GM18511 (cell line): ENCODE results near the gene SWAP70.
A peak's percentile ranks its signal among the peaks of the same experiment; 100 is the strongest.
"Not testable (repeated sequence)": the region's sequence is repeated elsewhere in the genome, so short reads cannot be mapped to it uniquely, and the experiment has no call there.

Experiments used
- ATAC-seq: cut with Tn5 transposase; IDR thresholded peaks from one replicate; pipeline ENCODE4 v1.9.1; 2021; ENCODE audit warnings: mild to moderate bottlenecking, moderate library complexity; ENCODE audit not compliant: unreplicated experiment

The SWAP70 gene

DNA sequence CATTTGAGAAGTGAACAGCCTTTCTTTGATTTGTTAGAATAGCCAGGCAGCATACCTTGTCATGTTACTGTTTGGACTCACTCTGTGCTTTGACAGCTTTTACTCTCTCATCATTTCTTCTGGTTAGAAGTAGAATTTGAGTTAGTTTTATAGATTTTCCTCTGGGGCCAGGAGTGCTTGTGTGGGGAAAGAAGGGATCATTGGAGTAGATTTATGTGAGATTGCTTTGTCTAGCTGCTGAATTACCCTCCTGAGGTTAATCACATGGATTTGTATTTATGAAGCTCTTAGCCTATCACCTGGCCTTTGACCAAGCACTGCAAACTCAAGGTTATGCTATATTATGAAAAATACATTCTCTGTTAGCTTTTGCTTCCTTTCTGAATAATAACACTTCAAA lies 54.3 kb downstream of the SWAP70 start:
- no peak for ATAC-seq

DNA sequence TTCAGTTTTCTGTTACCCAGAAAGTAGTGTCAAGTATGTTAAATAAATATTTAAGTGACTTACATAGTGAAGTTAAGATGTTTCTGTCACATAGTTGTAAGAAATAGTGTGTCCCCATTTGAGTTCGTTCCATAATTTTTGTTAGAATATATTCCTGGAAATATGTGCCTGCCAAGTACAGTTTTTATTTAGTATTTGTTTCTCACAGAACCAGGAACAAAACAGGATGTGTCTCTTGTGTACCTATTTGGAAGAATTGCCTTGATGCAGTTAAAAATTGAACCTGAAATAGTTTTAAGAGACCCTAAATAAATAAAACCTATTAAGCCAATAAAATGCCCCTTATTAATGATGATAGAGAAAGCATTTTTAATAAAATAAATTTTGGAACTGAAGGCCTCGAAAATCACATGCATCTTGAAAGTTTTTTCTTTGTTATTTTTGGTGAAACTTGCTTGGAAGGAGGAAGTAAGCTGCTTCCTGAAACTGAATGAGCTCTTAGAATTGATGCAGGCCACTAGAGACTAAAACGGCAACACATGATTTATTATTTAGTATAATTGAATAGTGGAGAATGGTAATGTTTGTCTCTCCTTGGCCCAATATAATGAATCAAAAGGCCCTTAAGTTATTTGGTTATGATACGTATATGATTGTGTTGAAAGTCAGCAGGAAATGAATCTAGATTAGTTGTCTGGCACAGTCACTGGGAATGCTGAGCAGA lies 55.9 kb downstream of the SWAP70 start:
- ATAC-seq, result no peak

DNA sequence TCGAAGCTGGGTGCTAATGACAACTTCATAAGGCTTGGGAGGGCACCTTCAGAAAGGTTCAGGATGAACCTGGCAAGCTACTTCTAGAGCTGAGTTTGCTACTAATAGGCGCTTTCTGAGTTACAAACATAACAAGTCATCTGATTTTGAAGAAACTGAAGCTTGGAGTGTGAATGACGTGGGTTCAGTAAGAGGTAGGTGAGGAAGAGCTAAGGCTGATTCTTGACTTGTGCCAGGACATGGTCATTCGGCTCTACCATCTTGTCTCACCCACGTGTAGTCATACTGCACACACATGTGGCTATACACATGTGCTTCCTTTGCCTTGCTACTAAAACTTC lies 56.4 kb downstream of the SWAP70 start:
- no peak for ATAC-seq

DNA sequence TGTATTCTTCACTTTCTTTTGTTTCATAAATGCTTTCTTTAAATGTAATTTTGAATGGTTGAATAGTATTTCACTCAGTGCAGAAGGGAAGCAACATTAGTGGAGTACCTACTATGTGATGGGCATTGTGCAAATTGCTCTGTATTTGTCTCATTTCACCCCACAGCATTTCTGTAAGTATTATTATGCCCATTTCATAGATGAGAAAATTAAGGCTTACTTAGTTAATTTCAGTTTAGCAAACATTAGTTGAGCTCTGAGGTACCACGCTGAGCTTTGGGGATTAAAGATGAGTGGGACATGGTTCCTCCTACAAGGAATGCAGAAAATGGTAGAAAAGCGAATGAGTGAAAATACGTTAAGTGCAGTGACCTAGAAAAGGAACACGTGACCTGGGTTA lies 58.1 kb downstream of the SWAP70 start:
- ATAC-seq, result no peak

DNA sequence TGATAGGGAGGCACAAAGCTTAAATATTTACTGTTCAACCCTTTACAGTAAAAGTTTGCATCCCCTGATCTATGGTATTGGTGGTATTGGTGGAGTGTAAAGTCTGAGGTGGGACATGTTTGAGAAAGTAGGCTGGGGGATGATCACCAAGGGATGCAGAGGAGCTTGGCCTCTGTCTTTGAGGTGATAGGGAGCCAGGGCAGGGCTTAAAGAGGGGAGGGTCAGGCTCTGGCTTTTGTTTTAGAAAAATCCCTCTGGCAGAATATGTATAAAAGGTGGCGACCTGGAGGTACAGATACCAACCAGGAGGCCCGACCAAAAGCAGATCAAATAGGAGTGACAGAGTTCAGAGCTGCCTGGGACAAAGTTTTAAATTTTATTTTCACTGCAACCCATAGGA lies 59.0 kb downstream of the SWAP70 start:
- no peak for ATAC-seq

DNA sequence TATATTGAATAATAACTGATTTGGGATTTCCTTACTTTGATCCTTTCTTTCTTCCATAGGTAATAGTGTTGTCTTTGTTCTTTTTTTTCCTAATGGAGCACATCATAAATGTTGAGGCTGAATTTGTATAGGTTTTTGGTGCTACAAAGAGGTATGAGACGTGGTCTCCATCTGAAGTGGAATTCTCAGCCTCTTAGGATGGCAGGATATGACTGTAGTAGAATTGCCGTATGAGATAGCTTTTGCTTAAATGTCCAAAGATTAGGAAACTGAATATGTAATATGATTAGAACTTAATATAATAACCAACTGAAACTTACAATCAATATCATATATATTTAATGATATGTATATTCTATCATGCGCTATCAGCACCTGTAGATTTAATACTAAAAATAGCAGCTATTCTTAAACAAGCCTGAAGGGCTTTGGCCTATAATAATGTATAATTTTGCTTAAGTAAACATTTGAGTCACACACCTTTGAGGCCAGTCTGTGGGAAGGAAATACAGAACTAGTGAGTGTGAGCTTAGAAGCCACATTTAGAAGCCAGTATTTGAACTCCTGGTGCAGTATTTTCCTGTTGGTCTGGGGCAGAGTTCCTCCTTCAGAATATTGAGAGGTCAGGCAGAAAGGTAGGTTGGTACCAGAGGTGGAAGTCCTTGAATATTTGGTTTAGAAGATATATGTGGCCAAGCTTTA lies 62.6 kb downstream of the SWAP70 start:
- no peak for ATAC-seq

DNA sequence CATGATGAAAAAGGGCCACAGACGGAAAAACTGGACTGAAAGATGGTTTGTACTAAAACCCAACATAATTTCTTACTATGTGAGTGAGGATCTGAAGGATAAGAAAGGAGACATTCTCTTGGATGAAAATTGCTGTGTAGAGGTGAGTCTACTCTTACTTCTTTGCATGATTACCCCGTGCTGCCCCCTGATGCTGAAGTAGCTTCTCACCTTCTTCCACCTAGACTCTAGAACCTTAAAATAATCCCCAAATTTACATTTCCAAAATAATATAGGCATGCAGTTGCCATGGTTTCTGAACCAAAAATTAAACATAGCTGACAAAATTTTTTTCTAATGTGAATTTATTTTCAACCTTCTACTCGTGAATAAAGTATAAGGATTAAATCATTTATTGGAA lies 64.2 kb downstream of the SWAP70 start:
- no peak for ATAC-seq

DNA sequence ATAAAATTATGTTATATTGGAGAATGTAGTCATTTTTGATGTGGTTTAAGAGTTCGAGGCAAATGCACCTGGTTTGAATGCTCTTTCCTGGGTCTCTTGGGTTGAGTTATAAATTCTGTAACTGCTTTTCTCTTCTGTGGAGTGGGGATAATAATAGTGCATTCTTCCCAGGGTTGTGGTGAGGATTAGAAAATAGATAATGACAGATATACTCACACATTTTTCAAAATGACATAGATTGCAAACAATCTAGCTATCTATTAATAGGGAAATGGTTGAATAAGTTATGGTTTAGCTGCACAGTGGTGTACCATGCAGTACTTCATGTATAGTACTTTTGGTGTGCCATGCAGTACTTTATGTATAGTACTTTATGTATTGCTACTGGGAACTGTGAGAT lies 67.4 kb downstream of the SWAP70 start:
- no peak for ATAC-seq

DNA sequence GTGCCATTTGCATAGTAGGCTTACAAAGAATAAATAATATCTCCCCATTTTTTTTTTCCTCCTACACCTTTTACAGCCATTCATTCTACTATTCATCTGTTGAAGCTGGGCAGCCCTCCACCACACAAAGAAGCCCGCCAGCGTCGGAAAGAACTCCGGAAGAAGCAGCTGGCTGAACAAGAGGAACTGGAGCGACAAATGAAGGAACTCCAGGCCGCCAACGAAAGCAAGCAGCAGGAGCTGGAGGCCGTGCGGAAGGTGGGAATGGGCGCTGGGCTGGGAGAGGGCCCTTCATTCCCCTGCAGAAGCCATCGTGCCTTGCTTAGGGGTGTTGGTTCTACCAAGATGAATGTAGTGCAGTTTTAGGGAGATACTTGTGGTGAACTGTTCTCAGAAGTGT lies 68.6 kb downstream of the SWAP70 start:
- no peak for ATAC-seq

DNA sequence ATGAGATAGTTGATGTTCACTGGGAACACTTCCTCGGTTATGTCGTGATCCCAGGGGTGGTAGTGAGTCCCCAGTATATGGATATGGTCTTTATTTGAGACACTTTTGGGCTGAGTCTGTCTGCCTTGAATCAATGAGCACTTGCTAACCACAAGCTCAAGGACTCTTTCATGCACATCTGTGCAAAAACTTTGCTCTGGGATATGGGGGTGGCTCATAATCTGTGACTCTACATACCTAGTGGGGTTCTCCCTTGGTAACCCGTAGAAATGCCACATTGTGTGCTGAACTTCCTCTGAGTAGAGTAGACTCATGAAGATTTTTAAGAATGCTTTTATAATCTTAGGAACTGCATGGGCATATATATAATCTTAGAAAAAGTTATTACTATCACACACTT lies 69.3 kb downstream of the SWAP70 start:
- no peak for ATAC-seq

DNA sequence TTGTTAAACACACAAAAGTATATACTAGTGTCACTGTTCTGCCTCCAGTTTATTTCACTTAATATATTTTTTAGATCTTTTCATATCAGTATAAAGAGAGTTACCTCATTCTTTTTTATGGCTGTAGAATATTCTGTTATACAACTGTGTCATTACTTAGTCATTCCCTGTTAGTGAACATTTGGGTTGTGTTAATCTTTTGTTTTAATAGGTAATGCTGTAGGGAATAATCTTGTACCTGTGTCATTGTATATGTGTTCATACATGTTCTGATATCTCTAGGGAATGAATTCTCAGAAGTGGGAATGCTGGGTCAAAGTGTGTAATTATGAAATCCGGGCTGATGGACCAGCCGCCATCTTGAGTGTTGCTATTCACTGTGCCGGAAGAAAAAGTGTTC lies 71.4 kb downstream of the SWAP70 start:
- no peak for ATAC-seq

DNA sequence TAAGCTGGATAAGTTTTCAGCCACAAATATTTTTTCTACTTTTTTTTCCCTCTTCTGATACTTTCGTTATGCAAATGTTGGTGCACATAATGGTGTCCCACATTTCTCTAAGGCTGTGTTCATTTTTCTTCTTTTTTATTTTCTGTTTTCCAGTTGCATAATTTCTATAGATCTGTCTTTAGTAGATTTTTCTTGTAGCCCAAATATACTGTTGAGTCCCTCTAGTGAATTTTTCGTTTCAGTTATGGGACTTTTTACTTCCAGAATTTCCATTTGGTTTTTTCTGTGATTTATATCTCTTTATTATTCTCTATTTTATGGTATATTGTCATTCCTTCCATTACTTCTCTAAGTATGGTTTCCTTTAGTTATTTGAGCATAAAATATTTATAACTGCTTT lies 72.0 kb downstream of the SWAP70 start:
- no peak for ATAC-seq

DNA sequence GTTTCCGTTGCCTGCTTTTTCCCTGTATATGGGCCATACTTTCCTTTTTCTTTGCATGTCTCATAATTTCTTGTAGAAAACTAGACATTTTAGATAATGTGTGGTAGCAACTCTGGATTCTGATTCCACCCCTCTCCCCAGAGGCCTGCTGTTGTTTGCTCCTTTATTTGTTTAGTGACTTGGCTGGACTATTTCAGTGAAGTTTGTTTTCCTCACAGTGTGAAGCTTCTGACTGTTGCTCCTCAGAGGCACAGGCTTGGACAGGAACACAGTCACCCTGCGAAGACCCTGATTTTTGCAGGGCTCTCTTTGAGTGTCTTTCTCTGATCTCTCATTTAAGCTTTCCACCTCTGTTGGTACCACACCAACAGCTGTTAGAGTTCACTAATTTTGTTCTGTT lies 72.5 kb downstream of the SWAP70 start:
- no peak for ATAC-seq

DNA sequence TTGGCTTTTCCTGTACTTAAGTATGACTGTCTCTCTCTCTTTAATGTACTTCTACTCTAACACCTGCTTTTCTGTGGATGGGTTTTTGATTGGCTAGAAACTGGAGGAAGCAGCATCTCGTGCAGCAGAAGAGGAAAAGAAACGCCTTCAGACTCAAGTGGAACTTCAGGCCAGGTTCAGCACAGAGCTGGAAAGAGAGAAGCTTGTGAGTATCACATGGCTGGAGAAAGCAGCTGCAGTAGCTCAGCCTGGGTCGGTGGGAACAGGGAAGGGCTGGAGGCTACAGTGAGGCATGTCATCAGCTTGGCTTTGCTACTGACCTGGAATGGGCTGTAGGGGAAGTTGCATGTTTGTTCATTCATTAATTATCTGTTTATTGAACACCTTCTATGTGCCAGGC lies 74.2 kb downstream of the SWAP70 start:
- ATAC-seq, result no peak

DNA sequence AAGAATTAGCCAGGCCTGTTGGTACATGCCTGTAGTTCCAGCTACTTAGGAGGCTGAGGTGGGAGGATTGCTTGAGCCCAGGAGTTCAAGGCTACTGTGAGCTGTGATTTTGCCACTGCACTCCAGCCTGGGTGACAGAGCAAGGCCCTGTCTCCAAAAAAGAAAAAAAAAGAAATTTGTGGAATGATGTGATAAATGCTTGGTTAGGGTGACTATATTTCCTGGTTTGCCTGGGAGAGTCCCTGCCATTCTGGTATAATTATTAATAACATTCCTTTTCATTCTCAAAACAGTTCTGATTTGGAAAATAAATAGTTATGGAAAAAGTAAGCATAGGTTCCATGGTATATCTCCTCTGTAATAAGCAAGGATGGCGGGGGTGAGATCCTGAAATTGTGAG lies 74.8 kb downstream of the SWAP70 start:
- ATAC-seq, result no peak

DNA sequence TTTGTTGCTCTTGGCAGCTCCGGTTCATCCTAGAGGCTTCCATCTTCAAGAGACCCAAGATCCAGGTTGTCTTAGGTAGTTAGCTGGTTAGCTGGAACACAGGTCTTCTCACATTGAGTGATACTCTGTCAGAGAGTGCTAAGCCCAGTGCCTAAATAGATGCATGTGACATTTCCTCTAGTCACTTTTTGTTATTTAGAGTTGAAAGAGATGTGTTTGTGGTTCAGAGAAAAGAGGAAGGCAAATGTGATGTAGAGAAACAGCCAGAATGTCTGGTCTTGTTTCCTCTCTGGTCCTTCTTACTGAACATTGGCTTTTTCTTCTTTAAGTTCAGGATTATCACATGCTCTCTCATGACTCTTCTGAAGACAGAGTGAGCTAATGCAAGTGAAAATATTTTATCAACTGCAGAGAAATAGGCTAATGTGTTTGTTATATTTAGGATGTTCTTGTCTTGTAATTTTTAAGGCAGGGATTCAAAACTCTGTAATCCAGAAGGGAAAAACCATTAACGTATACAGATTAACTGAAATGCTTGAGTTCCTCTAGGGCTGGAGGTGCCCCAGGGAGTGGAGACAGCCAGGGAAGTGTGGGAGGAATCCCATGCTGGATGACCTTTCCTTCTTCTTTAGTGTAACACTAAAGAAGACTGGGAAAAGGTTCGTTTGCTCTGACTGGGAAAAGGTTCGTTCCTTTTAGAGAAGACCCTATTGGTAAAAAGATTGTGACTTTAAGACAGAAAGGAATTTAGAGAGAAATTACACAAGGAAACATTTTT lies 75.4 kb downstream of the SWAP70 start:
- ATAC-seq, result peak; percentile 72

DNA sequence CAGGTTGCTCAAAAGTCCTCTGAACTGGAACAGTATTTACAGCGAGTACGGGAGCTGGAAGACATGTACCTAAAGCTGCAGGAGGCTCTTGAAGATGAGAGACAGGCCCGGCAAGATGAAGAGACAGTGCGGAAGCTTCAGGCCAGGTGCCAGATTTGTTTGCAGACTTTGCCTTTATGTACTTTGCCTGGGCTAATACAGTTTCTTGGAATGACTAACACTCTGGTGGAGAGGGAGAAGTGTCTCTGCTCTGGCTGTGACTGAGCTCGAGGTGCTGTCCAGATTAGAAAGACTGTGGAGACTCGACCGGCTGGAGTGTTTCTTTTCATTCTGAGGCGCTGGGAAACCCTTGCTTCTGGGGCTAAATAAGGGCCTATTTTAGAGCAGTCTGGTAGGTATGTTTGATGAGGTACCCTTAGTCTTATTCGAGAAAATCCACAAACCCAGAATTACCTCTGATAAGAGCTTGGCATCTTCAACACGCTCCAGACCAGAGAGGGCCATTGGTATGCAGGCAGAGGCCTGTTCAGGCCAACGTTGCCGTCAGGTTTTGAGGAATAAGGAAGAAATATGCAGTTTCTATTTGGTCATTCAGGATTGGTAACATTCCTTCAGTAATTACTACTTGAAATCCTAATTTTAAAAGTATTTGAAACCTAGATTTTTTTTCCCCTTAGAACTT lies 76.5 kb downstream of the SWAP70 start:
- no peak for ATAC-seq

DNA sequence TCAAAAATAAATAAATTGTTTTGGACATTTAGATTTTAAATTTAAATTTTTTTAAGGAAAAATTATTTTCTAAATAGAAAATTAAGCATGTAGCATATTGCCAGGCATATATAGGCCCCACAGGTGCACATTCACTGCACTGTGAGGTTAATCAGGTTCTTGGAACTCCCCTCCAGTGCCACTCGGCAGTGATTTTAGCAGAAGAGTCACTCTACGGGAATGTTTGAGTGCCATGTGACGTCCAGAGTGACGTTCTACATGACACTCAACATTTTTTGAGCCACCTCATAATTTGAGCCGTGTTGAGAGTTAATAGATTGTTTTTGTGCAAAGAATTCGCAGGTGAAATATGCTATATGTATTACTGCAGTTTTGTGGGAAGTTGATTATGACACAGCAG lies 77.4 kb downstream of the SWAP70 start:
- ATAC-seq, result no peak

DNA sequence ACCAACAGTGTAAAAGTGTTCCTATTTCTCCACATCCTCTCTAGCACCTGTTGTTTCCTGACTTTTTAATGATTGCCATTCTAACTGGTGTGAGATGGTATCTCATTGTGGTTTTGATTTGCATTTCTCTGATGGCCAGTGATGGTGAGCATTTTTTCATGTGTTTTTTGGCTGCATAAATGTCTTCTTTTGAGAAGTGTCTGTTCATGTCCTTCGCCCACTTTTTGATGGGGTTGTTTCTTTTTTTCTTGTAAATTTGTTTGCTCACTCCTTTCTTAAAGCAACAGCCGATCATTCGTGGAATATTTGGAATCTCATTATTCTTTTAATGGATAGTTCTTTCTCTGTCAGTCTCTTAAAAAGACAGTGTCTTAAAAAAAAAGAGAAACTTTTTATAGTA lies 79.6 kb downstream of the SWAP70 start:
- ATAC-seq, result not testable (repeated sequence)

DNA sequence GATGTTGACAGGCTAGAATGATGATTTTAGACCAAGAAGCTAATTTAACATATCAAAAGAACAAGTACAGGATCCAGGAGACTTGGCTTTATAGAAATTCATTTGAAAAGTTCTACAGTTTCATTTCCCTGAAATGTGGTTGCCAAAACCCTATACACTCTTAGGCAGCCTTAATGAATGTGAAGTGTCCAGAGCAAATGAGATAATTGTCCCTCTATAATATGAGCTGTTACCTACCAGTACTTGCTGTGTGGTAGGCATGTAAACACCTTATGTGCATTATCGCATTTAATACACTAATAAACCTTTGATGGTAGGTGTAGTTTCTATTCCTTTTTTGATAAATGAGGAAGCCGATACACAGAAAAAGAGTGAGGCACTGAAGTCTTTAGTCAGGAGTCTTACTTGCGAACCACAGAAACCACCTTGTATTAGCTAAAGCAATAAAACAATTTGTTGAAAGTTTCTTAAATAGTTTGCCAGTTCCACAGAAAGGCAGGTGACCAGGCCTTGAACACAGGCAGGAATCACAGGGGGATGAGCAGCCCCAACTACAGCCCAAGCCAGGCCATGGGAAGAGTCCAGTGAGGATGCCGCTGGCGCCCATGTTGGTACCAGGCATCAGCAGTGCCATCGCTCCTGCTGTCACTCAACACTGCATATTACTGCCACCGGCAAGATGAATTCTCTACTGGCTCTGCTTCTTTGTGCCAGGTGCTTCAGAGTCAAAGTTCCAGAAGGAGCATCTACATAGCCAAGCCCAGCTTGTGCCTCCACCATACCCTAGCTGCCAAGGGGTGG lies 81.7 kb downstream of the SWAP70 start:
- ATAC-seq, result peak; percentile 75

DNA sequence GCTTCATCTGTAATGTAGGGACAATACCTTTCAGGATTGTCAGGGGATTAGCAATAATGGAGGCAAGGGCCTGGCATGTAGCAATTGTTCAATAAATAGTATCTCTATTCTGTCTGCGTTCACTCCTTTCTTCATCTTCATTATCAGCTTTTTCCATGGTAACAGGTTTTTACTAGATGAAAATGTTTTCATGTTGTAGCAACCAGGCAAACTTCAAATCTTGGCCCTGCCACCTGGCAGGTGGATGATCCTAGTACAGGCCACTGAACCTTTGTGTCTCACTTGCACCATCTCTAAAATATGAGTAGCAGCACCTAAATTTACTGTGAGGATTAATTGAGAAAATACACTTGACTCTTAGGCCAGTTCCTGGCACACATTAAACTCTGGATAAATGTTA lies 83.4 kb downstream of the SWAP70 start:
- ATAC-seq, result no peak
